Measurements from ENCODE around the gene EPHB2.
"Not testable (repeated sequence)": the region's sequence is repeated elsewhere in the genome, so short reads cannot be mapped to it uniquely, and the experiment has no call there.

The EPHB2 gene

GRCh38 chr1:22920734-22921451, 210.3 kb downstream of the EPHB2 start:
- DNase-seq, result no peak

DNA sequence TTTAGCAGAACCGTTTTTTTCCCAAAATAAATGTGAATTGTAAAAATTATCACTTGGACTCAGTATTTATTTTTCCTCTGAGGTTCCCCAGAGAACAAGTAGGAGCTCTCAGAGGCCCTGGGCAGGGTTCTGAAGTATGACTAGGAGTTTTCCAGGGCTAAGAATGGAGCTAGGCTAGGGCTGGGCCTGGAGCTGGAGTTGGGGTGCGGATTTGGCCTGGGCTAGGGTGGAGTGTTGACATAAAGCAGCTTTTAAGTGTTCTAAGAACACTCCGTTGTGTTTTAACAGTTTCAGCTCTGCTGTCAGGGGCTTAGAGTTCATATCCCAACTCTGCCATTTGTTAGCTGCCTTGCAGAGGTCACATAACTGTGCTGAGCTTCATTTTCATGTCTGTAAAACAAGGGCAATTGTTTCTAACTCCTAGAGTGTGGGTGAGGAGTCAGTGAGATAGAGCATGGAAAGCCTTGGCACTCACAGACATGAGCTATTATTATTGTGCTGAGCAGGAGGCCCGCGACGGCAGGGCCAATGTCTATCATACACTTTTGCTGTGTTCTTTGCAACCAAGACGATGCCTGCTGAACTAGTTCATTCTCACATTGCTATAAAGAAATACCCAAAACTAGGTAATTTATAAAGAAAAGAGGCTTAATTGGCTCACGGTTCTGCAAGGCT, 210.9 kb downstream of the EPHB2 start:
- DNase-seq, result no peak

- DNase-seq, result no peak
Measured at GRCh38 chr1:22922640-22923039, 212.0 kb downstream of the EPHB2 start.

- no peak for DNase-seq
Measured at GRCh38 chr1:22925111-22925510, 214.5 kb downstream of the EPHB2 start.

DNA sequence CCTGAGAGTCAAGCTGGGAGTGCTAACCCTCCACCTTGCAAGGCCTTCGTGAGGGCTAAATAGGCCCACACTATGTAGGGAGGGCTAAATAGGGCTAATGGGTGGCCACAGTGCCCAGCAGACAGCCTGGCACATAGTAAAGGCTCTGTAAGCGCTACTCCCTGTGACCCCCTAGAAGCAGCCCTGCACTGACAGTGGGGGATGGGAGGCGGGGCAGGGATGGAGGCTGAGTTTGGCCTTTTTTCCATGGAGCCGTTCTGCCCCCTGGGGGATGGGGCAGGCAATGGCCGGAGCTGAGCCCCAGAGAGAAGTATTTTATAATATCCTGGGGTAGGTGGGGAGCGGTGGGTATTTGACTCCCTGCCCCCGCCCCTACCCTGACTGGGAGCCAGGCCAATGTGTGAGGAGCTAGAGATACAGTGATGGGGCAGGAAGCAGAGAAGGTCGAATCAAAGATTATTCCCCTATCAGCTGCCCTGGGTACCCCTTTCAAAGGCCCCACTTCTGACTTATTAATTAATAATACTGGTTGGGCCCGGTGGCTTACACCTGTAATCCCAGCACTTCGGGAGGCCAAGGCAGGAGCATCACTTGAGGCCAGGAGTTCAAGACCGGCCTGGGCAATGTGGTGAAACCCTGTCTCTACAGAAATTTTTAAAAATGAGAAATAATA, 219.7 kb downstream of the EPHB2 start:
- peak in 1 of 2 experiments; percentile 8 for DNase-seq

GRCh38 chr1:22932803-22933470, 222.3 kb downstream of the EPHB2 start:
- no peak for DNase-seq

DNA sequence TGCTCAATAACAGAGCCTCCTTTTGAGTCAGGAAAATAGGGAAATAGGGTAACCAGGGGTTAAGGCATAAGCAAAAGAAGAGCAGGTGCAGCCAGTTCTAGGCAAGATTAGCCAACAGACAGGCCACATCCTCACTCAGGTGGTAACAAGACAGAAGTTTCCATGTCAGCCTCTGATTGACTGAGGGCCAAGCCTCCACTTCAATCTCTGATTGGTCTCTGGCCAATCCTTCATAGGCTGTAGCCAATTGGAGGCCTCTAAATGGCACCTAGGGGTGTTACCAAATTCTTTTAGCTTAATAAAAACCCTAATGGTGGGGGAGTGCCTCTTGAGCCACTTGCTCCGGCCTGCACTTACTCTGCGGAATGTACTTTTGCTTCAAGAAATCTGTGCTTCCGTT, 224.8 kb downstream of the EPHB2 start:
- DNase-seq, result no peak

DNA sequence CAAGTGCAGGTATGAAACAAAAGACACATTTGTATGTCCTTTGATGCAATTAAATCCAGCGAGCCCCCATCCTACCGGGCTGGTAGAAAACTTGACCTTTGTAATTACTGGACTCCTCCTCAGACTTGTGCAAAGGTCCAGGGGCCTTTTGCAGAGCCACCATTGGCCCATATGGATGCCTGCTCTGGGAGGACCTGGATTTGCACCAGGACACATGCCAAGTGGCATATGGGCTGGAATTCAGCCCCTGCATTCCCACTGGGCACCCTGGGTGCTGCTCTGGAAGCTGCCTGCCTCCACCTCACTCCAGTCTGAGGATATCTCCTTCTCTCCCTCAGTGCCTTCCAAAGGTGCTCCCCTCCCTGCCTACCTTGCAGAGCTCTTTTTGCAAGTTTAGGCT, 226.0 kb downstream of the EPHB2 start:
- no peak for DNase-seq

- DNase-seq, result no peak
Measured at GRCh38 chr1:22941257-22941656, 230.6 kb downstream of the EPHB2 start.

GRCh38 chr1:22944346-22945055, 233.9 kb downstream of the EPHB2 start:
- no peak for DNase-seq

DNA sequence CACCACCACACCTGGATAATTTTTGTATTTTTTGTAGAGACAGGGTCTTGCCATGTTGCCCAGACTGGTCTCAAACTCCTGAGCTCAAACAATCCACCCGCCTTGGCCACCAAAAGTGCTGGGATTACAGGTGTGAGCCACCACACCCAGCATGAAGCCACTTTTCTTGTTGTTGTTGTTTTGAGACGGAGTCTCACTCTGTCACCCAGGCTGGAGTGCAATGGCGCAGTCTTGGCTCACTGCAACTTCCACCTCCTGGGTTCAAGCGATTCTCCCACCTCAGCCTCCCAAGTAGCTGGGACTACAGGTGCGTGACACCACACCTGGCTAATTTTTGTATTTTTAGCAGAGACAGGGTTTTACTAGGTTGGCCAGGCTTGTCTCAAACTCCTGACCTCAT, 234.5 kb downstream of the EPHB2 start:
- not testable (repeated sequence) for DNase-seq

DNA sequence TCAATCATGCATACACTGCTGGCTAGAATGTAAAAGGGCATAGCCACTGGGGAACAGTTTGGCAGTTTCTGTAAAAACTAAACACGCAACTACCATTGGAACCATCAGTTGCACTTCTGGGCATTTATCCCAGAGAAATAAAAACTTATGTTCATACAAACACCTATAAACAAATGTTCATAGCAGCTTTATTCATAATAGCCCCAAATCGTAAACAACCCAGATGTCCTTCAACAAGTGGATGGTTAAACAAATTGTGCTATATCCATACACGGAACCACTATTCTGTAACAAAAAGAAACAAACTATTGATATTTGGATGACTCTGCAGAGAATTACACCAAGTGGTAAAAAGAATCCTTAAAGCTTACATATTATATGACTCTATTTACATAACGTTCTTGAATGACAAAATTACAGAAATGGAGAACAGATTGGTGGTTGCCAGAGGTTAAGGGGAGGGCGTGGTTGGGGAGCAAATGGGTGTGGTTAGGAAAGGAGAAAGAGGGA, 239.2 kb downstream of the EPHB2 start:
- no peak for DNase-seq

DNA sequence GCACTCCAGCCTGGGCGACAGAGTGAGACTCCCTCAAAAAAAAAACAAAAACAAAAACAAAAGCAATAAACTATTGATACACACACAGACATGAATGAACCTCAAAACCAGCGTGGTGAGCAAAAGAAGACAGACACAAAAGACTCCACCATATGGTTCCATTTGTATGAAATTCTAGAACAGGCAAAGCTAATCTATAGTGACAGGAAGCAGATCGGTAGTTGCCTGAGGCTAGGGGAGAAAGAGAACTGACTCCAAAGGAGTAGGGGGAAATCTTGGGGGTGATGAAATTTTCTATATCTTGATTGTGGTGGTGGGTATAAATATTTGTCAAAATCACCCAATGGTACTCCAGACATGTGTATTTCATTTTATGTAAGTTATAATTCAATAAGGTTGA, 241.2 kb downstream of the EPHB2 start:
- no peak for DNase-seq

DNA sequence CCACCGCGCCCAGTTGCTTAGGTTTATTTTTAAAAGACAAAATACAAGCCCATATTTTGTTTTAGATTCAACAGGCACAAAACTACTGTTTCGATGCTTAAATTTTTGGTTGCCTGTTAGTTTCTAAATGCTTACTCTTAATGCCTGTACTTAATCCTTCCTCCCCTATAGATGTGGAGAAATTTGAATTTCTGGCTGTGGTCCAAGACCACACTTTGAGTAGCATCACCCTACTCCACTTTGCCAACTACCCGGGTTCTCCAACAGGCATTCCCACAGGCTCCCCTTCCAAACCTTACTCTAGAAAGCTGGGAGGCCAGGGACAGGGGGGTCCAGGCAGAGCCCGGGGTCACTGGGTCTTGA, 242.0 kb downstream of the EPHB2 start:
- DNase-seq, result no peak

DNA sequence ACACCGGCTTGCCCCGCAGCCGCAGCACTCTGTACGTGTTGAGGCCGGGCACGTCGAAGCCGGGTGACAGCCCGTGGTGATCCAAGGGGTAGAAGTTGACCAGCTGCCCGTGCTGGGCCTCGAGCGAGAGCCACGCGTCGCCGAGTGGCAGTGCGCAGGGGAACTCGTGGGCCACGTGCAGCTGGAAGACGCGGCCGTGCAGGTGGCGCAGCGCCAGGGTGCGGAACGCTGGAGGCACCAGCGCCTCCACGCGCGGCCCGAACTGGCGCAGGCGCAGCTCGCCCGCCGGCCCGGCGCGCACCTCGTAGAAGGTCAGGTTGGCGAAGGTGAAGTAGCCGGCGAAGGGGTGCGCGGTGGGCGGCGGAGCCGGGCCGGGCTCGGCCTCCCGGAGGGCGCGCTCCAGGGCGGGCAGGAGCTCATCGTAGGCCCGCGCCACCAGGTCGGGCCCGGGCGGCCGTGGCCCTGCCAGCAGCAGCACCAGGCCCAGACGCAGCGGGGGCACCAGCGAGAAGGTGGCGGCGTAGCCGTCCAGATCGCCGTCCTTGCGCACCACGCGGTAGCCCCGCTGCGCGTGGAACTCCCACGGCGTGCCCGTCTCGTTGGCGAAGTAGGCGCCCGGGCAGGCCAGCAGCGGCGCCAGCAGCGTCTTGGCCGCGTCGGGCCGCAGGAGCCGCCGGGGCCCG, 242.6 kb downstream of the EPHB2 start:
- no peak for DNase-seq

DNA sequence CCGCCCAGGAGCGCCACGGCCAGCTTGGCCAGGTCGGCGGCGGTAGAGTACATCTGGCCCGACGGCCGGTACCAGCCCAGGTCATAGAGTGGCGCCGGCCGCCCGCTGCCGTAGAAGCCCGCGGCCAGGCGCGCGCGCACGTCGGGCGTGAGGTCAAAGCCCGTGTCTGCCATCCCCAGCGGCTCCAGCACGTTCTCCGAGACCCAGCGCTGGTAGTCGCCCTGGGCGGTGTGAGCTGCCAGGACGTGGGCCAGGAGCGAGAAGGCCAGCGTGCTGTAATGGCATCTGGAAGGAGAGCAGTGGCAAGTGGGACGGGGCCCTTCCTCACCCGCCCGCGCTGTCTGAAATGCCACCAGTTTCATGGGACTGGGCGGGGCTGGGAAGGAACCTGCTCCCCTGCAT, 243.1 kb downstream of the EPHB2 start:
- no peak for DNase-seq

GRCh38 chr1:22955146-22955545, 244.5 kb downstream of the EPHB2 start:
- DNase-seq, result no peak

DNA sequence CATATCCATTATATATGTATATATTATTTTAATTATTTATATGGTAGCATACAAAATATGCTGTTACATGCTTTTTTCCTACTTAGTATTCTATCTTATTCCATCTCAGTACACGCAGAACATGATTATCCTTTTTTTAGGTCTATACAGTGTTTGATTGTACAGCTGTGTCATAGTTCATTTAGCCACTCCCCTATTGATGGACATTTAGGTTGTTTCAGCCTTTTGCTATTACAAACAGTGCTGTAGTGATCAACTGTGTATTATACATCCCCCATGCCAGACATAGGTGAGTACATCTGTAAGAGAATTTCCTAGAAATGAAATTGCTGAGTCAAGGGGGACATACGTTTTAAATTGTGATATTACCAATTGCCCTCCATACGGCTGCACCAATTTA, 246.4 kb downstream of the EPHB2 start:
- DNase-seq, result no peak

DNA sequence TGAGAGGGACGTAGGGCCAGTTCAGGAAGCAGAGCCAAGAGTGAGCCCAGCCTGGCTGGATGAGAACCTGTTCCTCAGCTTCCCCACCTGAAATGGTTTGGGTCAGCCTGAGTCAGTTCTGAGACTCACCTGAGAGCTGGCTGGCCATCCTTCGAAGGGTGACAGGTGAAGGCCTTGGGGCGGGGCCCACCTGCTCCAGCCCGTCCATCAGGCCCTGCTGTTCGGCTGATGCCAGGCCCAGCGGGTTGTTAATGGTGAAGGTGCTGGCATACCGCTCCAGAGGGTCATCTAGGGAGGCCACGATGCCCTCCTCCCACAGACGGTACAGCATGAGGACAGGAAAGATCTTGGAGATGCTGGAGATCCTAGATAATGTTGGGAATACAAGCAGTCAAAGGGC, 247.9 kb downstream of the EPHB2 start:
- no peak for DNase-seq

- DNase-seq, result no peak
Measured at GRCh38 chr1:22959545-22960360, 249.1 kb downstream of the EPHB2 start.

GRCh38 chr1:22962558-22962957, 251.9 kb downstream of the EPHB2 start:
- no peak for DNase-seq
